ENCODE results near the gene RUFY1.
"Not testable (repeated sequence)": the region's sequence is repeated elsewhere in the genome, so short reads cannot be mapped to it uniquely, and the experiment has no call there.

RUFY1 gene

GRCh38 chr5:179550511-179551342 is at the start of gene RUFY1:
TSS of gene RUFY1 (plus strand) at chr5:179550554. CDS start at chr5:179550570, 16 bp downstream.
- DNase-seq = peak; percentile 96

- DNase-seq = not testable (repeated sequence)
Measured at GRCh38 chr5:179501997-179502396, 48.4 kb upstream of the RUFY1 start.

GRCh38 chr5:179502420-179502819 is 47.9 kb upstream of the RUFY1 start:
- not testable (repeated sequence) for DNase-seq

DNA sequence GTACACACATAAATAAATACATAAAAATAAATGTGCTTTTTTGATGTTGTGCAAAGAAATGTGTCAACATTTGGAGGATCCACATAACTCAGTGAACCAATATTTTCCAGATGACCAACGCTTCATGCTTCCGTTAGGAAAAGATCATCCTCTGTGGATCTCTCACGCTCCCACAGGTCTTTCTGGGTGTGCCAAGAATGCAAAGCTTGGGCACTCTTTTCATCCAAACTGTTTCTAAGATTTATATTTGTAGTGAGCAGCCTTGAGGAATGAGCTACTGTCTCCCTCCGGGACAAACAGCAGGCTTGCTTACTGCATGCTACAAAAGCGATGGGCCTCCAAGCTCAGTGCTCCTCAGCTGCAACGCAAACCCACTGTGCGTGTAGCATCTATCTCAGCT is 46.2 kb upstream of the RUFY1 start:
- DNase-seq = no peak

GRCh38 chr5:179504600-179505396 is 45.6 kb upstream of the RUFY1 start:
- no peak for DNase-seq

DNA sequence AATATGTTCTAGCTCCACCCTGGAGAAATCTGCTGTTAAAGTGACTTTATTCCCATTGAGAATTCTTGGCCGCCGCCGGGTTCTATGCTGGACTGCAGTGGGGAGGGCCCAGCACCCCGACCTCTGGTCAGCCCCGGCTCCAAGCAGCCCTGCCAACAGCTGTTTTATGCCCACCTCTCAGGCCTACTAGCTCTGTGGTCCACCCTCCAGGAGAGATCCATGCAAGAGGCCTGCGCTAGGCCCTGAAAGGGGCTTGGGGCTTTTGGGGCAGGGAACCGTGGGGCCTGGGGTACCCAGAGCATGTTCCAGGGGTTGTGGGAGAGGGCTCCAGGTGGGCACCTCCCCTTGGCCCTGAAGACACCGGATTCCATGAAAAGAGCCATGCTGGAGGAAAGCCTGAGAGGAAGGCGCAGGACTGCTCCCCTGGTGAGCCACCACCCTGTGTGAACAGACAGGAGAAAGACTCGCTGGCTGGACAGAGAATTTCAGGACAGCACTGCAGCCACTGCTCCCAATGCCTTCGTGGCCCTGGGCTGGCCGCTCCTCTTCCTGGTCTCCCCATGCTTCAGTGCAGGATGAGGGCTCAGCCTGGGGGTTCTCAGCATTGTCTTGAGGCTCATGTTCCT is 44.6 kb upstream of the RUFY1 start:
- DNase-seq = no peak

DNA sequence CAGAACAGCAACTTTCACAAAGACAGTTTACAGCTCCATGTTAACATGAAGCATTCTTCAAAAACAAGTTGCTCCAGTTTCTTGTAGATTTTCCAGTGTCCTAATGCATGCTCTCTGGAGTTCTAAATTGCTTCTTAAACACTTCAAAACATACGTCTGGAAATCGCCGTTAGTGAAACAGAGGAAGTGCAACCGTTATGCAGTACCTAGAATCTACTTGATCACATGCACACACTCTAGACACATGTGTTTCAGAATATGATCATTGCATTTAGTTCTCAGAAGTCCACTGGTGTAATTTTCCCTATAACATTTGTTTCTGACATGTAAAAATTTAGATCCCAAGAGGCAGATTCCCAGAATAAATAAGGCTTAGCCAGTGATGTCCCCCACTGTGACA is 41.1 kb upstream of the RUFY1 start:
- no peak for DNase-seq

DNA sequence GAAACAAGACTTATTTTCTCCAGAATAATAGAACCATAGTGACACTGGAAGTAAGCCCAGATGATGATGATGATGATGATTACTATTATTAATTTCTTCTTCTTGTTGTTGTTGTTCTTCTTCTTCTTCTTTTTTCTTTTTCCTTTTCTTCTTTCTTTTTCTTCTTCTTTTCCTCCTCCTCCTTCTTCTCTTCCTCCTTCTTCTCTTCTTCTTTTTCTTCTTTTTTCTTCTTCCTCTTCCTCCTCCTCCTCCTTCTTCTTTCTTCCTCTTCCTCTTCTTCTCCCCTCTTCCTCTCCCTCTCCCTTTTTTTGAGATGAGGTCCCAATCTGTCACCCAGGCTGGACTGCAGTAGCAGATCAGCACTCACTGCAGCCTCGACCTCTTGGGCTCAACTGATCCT is 40.5 kb upstream of the RUFY1 start:
- DNase-seq = no peak

DNA sequence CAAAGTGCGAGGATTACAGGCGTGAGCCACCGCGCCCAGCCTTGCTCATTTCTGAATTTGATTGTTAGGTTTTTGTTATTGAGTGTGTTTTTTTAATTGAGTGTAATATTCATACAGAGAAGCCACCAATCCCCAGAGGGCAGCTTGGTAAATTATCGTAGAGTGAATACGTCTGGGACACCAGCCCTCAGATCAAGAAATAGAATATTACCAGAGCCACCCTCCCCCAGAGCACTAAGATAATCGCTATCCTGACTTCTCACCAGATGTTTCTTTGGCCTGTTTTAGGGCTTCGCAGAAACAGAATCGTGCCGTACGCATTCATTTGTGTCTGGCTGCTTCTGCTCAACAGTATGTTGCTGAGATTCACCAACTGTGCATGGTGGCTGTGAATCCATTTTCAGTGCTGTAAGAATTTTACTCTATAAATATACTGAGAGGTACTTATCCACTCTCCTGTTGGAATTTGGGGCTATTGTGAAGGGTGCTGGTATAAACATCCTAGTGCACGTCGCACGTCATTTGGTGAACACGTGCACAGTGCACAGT is 37.8 kb upstream of the RUFY1 start:
- no peak for DNase-seq

- not testable (repeated sequence) for DNase-seq
Measured at GRCh38 chr5:179515501-179515900, 34.9 kb upstream of the RUFY1 start.

DNA sequence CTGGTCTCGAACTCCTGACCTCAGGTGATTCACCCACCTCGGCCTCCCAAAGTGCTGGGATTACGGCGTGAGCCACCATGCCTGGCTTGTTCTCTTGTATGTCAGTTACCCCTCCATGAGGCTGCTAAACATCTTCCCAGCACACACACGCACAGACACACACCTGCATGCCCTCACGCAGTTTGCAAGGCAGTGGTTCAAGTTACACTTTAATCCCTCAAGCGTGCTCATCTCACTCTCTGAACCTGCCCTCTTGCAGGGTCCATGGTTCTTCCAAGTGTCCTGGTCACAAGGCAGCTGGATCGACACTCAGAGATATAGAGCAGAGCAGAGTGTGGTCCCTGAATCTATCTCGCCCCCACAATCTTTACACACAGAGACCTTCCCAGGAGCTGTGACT is 34.1 kb upstream of the RUFY1 start:
- no peak for DNase-seq

DNA sequence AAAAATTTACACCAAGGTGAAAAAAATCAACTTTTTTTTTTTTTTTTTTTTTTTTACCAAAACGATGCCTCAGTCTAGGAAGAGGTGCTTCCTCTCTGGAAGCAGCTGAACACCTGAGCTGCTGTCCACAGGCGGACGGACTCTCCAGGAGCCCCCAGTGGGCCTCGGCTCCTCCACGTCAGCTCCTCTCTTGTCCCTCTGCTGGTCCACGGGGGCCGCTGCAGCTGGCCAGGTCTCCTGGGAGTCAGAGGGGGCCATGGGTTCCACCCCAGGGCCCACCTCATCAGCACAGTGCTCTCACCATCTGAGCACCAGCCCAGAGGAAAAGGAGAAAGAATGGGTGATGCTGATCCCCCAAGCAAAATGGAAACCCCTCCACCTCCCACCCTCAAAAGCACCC is 32.6 kb upstream of the RUFY1 start:
- not testable (repeated sequence) for DNase-seq

DNA sequence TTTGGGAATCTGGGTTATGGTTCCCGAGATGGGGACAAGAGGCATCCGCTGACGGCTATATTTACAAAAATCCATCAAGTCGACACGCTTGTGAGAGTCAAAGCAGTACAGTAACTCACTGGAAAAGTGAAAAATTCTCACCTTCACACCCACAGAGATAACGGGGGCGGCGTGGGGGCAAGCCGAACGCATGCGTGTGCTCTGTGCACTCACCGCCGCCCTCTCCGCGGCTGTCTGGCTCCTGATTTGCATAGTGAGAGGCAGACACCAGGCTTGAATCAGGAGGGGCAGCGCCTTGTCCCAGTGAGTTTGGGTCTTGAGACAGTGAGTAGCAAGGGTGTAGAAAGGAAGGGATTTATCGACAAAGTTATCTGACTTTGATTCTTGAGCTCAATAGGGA is 32.0 kb upstream of the RUFY1 start:
- DNase-seq = not testable (repeated sequence)

- DNase-seq = not testable (repeated sequence)
Measured at GRCh38 chr5:179519416-179520070, 30.8 kb upstream of the RUFY1 start.

- not testable (repeated sequence) for DNase-seq
Measured at GRCh38 chr5:179522107-179522506, 28.2 kb upstream of the RUFY1 start.

DNA sequence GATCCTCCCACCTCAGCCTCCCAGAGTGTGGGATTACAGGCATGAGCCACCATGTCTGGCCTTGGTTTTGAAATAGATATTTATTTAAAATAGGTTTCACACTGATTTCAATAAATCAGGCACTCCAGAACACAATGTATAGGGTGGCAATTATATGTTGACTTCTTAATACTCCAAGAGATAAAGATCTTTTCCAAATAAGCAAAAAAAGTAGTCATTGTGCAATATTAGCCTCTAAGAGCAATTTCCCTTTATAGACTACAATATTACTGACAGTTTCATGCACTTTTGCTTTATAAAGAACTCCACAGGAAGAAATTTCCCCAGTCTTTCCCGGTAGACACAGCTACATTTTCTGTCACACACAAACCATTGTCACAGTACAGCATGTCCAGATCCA is 23.4 kb upstream of the RUFY1 start:
- DNase-seq = no peak

GRCh38 chr5:179530069-179530998 is 20.0 kb upstream of the RUFY1 start:
- DNase-seq = no peak

DNA sequence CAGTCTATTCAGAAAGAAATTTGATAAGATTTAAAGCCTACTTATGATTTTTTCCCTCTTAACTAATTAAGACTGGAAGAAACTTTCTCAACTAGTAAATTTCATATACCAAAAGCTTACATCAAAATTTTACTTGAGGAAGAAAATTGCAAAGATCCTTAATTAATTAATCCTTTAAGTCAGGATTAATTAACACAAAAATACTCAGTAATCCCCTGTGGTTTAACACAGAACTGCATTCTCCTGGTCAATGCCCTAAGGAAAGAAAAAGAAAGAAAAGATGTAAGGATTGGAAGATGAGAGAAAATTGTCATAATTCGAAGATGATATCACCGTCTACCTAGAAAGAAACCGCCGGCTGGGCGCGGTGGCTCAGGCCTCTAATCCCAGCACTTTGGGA is 17.3 kb upstream of the RUFY1 start:
- no peak for DNase-seq

GRCh38 chr5:179533907-179534306 is 16.4 kb upstream of the RUFY1 start:
- DNase-seq = no peak

- DNase-seq = no peak
Measured at GRCh38 chr5:179534431-179534830, 15.9 kb upstream of the RUFY1 start.

- no peak for DNase-seq
Measured at GRCh38 chr5:179536676-179537075, 13.7 kb upstream of the RUFY1 start.

DNA sequence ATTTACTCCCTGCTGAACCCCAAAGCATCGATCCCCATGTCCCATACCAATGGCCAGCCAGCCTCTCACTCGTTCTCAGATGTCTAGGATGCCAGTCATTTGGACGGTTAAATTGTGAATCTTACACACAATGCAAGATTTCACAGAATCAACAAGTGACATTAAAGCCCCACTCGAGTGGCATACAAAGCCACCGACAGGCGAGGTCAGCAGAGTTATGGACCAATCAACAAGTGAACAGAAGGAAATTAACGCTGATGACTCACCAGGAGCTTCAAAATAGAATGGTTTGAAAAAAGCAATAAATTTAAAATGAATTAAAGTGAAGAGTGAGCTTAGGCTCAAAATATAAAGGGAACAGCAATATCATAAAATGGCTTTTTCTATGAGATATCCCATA is 8.2 kb upstream of the RUFY1 start:
- DNase-seq = no peak

Measured in 8988T (cell line).